Measurements from ENCODE around the gene LGR5.

GRCh38 chr12:71556448-71556847 is 116.8 kb downstream of the LGR5 start:
- TF ChIP-seq EZH2 (IDR thresholded peaks at IDR 0.05; ENCODE audit: low read length, missing control alignments) (no peak), CTCF (conservative IDR thresholded peaks at IDR 0.05 in 1 of 2, IDR thresholded peaks at IDR 0.05 in 1 of 2; ENCODE audit: low read depth in 1 of 2, low read length in 2 of 2) (no peak)
